Effector memory CD8-positive, alpha-beta T cell (primary cell): Measurements from ENCODE around the gene SEPHS1.
"Not testable (repeated sequence)": the region's sequence is repeated elsewhere in the genome, so short reads cannot be mapped to it uniquely, and the experiment has no call there.

Experiments
- ATAC-seq: fragments of 150-1000 bp; cut with Tn5 transposase; replicated peaks from 2 replicates; pipeline ENCODE4 v1.10.0; 2021; ENCODE audit warnings: mild to moderate bottlenecking, moderate library complexity
- DNase-seq, 3 experiments: peaks; one replicate each; pipeline ENCODE4 v3.0.0; 2021
- H3K27ac Mint-ChIP-seq, 2 donors: one replicate each; pipeline ENCODE4 v1.8.0; 2022; ENCODE audit warnings: mild to moderate bottlenecking in 2 of 2, mixed read lengths in 2 of 2, moderate library complexity in 2 of 2
- H3K27me3 Mint-ChIP-seq, 2 donors: one replicate each; pipeline ENCODE4 v1.8.0; 2022; ENCODE audit warnings: mixed read lengths in 2 of 2
- H3K36me3 Mint-ChIP-seq: one replicate; pipeline ENCODE4 v1.8.0; 2022; ENCODE audit warnings: mild to moderate bottlenecking, moderate library complexity, mixed read lengths; ENCODE audit not compliant: insufficient read depth
- H3K4me1 Mint-ChIP-seq, 2 donors: one replicate each; pipeline ENCODE4 v1.8.0; 2022; ENCODE audit warnings: low read depth in 2 of 2, mixed read lengths in 2 of 2
- H3K4me3 Mint-ChIP-seq, 2 donors: one replicate each; pipeline ENCODE4 v1.8.0; 2022; ENCODE audit warnings: mild to moderate bottlenecking in 2 of 2, mixed read lengths in 2 of 2, moderate library complexity in 2 of 2
- H3K9me3 Mint-ChIP-seq, 2 donors: one replicate each; pipeline ENCODE4 v1.8.0; 2022; ENCODE audit warnings: mixed read lengths in 2 of 2
- total RNA-seq, 9 experiments: gene quantifications; one replicate each; lab custom pipeline; 2026; lab: John Stamatoyannopoulos, UW

Gene SEPHS1
- 23.5 to 57.2 (median 37.5) reads per million in 9 experiments for total RNA-seq

GRCh38 chr10:13348216-13349017 is at the start of gene SEPHS1:
TSS of gene SEPHS1 (minus strand) at chr10:13348293. CDS start at chr10:13344950, 3,343 bp downstream.
- DNase-seq: peak; percentile 62 to 63 (median 62)
- peak within 1 kb of the TSS; percentile 75 to 89 for H3K4me3 Mint-ChIP-seq
- H3K27me3 Mint-ChIP-seq: peaks cover 12 to 16% of the 10 kb centered on the region in 2 donors
- peak within 1 kb of the TSS; percentile 87 to 88 for H3K27ac Mint-ChIP-seq
- H3K4me1 Mint-ChIP-seq: peaks cover 25 to 29% of the 10 kb centered on the region in 2 donors
- H3K9me3 Mint-ChIP-seq: no peaks in the 10 kb centered on the region
- H3K36me3 Mint-ChIP-seq: peaks cover 18% of the 10 kb centered on the region
- ATAC-seq: peak; percentile 71

- ATAC-seq: no peak
- no peak overlapping the region for H3K27ac Mint-ChIP-seq
- H3K27me3 Mint-ChIP-seq: peaks cover 31 to 64% of the 10 kb centered on the region in 2 donors
- no peaks in the 10 kb centered on the region for H3K4me1 Mint-ChIP-seq
- H3K36me3 Mint-ChIP-seq: no peaks in the 10 kb centered on the region
- DNase-seq: no peak
- H3K4me3 Mint-ChIP-seq: no peak overlapping the region
- no peaks in the 10 kb centered on the region for H3K9me3 Mint-ChIP-seq
These were observed 49.0 kb upstream of the SEPHS1 start for GRCh38 chr10:13397052-13397451.

GRCh38 chr10:13396369-13396768 is 48.3 kb upstream of the SEPHS1 start:
- Mint-ChIP-seq H3K9me3 (no peaks in the 10 kb centered on the region), H3K36me3 (no peaks in the 10 kb centered on the region), H3K4me3 (no peak overlapping the region), H3K27ac (no peak overlapping the region), H3K4me1 (no peaks in the 10 kb centered on the region), H3K27me3 (peaks cover 35 to 65% of the 10 kb centered on the region in 2 donors)
- no peak for ATAC-seq
- DNase-seq: no peak

- Mint-ChIP-seq H3K27me3 (peaks cover 29 to 57% of the 10 kb centered on the region in 2 donors), H3K27ac (no peak overlapping the region), H3K9me3 (no peaks in the 10 kb centered on the region), H3K4me1 (no peaks in the 10 kb centered on the region), H3K4me3 (no peak overlapping the region), H3K36me3 (no peaks in the 10 kb centered on the region)
- ATAC-seq (no peak), DNase-seq (no peak)
These were observed 47.4 kb upstream of the SEPHS1 start for GRCh38 chr10:13395540-13395939.

GRCh38 chr10:13393640-13394039 is 45.5 kb upstream of the SEPHS1 start:
- Mint-ChIP-seq H3K36me3 (no peaks in the 10 kb centered on the region), H3K9me3 (no peaks in the 10 kb centered on the region), H3K27ac (no peak overlapping the region), H3K4me1 (no peaks in the 10 kb centered on the region), H3K27me3 (peaks cover 22 to 39% of the 10 kb centered on the region in 2 donors), H3K4me3 (no peak overlapping the region)
- DNase-seq (no peak), ATAC-seq (no peak)

- H3K27me3 Mint-ChIP-seq: peaks cover 23 to 38% of the 10 kb centered on the region in 2 donors
- H3K9me3 Mint-ChIP-seq: no peaks in the 10 kb centered on the region
- DNase-seq (no peak), ATAC-seq (no peak)
- H3K4me3 Mint-ChIP-seq: no peak overlapping the region
- no peaks in the 10 kb centered on the region for H3K4me1 Mint-ChIP-seq
- H3K36me3 Mint-ChIP-seq: no peaks in the 10 kb centered on the region
- no peak overlapping the region for H3K27ac Mint-ChIP-seq
These were observed 44.6 kb upstream of the SEPHS1 start for GRCh38 chr10:13392701-13393100.

- Mint-ChIP-seq H3K27me3 (peaks cover 27 to 45% of the 10 kb centered on the region in 2 donors), H3K9me3 (no peaks in the 10 kb centered on the region), H3K4me3 (no peak overlapping the region), H3K27ac (no peak overlapping the region), H3K4me1 (no peaks in the 10 kb centered on the region), H3K36me3 (no peaks in the 10 kb centered on the region)
- DNase-seq (no peak), ATAC-seq (no peak)
These were observed 42.8 kb upstream of the SEPHS1 start for GRCh38 chr10:13390604-13391522.

GRCh38 chr10:13388478-13389230 is 40.6 kb upstream of the SEPHS1 start:
- H3K27ac Mint-ChIP-seq: no peak overlapping the region
- ATAC-seq: no peak

GRCh38 chr10:13386021-13386420 is 37.9 kb upstream of the SEPHS1 start:
- peaks cover 9% of the 10 kb centered on the region in 2 donors for H3K4me1 Mint-ChIP-seq
- H3K36me3 Mint-ChIP-seq: no peaks in the 10 kb centered on the region
- peaks cover 35 to 36% of the 10 kb centered on the region in 2 donors for H3K27me3 Mint-ChIP-seq
- no peaks in the 10 kb centered on the region for H3K9me3 Mint-ChIP-seq
- no peak overlapping the region for H3K4me3 Mint-ChIP-seq
- DNase-seq (no peak), ATAC-seq (no peak)
- H3K27ac Mint-ChIP-seq: no peak overlapping the region

More at GRCh38 chr10:13388478-13389230, 40.6 kb upstream of the SEPHS1 start:
- Mint-ChIP-seq H3K9me3 (no peaks in the 10 kb centered on the region), H3K4me3 (no peak overlapping the region), H3K27me3 (peaks cover 27 to 31% of the 10 kb centered on the region in 2 donors), H3K4me1 (no peaks in the 10 kb centered on the region), H3K36me3 (no peaks in the 10 kb centered on the region)
- no peak for DNase-seq

GRCh38 chr10:13383399-13383761 is 35.3 kb upstream of the SEPHS1 start:
- Mint-ChIP-seq H3K4me1 (peaks cover 9% of the 10 kb centered on the region in 2 donors), H3K27me3 (peaks cover 55 to 62% of the 10 kb centered on the region in 2 donors), H3K4me3 (peak overlapping the region; percentile 41 to 57), H3K36me3 (no peaks in the 10 kb centered on the region), H3K27ac (peak overlapping the region in 1 of 2 donors; percentile 24), H3K9me3 (no peaks in the 10 kb centered on the region)
- ATAC-seq (no peak), DNase-seq (no peak)

GRCh38 chr10:13382703-13383398 is 34.8 kb upstream of the SEPHS1 start:
- Mint-ChIP-seq H3K4me3 (peak overlapping the region; percentile 41 to 57), H3K27me3 (peaks cover 59 to 67% of the 10 kb centered on the region in 2 donors), H3K9me3 (no peaks in the 10 kb centered on the region), H3K36me3 (no peaks in the 10 kb centered on the region), H3K27ac (peak overlapping the region in 1 of 2 donors; percentile 24), H3K4me1 (peaks cover 9% of the 10 kb centered on the region in 2 donors)
- no peak for DNase-seq
- no peak for ATAC-seq

- ATAC-seq, H3K9me3 Mint-ChIP-seq, H3K4me3 Mint-ChIP-seq, DNase-seq, H3K36me3 Mint-ChIP-seq, H3K4me1 Mint-ChIP-seq, H3K27ac Mint-ChIP-seq: not testable (repeated sequence)
- peaks cover 61 to 80% of the 10 kb centered on the region in 2 donors for H3K27me3 Mint-ChIP-seq
These were observed 31.0 kb upstream of the SEPHS1 start for GRCh38 chr10:13379061-13379460.
